Hematopoietic multipotent progenitor cell (in vitro differentiated cells): Measurements from ENCODE around the gene MRPS31. TPM values are rescaled to one million over a fixed set of nuclear protein-coding genes. Genes with fewer than 3 reads are reported as not detected.
A peak's percentile ranks its signal among the peaks of the same experiment; 100 is the strongest.

Source experiments
- DNase-seq, 3 donors: peaks; one replicate each; pipeline ENCODE4 v3.0.0-alpha.2; 2011 to 2015; ENCODE audit warnings: low read depth in 2 of 3, low spot score in 2 of 3
- total RNA-seq: library from RNA; depleted of rRNA; stranded (reverse); fragments of >200 nt; gene quantifications from one replicate; pipeline ENCODE4 v1.2.3, GENCODE V29; 2012

Gene MRPS31
- total RNA-seq: 8.9 TPM

DNA sequence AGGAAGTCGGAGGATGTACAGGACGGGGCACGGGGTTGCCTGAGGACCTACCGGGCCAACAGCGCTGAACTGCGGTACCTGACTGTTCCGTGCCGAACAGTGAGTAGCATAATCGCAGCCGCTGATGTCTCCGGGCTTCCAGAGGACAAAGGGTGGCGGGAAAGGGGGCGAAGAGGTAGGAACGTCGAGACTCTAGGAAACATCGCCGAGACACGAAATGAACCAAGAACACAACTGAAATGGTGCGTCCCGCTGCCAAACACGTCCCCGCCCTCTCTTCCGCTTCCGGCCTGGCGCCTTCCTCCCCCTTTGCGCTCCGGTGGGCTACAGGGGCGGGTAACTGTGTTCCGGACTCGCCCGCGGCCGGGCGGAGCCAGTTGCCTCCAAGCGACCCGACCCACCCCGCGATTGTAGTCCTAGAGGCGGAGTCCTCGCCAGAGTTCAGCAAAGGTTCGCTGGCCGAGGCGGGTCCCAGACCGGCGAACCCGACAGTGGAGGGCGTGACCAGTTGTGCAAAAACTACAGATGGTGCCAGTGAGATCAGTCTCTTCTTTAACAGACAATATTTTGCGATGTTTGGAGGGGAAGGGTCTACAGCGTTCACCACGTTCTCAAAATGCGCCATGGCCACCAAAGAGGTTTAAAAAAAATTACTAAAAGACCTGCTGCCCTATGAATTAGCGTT is at the start of gene MRPS31:
Gene MRPS31, minus strand, starts transcription at position 257 of the 685 bp plus-strand sequence. Its CDS starts 54 bp downstream, at position 203.
- DNase-seq: peak; percentile 87 to 97 (median 97)

- no peak for DNase-seq
Measured at GRCh38 chr13:40819797-40820315, 48.9 kb upstream of the MRPS31 start.

DNA sequence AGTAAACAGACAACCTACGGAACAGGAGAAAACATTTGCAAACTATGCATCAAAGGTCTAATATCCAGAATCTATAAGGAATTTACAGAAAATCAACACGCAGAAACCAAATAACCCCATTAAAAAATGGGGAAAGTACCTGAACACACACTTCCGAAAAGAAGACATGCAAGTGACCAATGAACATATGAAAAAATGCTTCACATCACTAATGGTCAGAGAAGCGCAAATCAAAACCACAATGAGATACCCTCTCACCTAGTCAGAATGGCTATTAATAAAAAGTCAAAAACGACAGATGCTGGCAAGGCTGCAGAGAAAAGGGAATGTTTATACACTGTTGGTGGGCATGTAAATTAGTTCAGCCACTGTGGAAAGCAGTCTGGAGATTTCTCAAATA is 47.9 kb upstream of the MRPS31 start:
- no peak for DNase-seq

DNA sequence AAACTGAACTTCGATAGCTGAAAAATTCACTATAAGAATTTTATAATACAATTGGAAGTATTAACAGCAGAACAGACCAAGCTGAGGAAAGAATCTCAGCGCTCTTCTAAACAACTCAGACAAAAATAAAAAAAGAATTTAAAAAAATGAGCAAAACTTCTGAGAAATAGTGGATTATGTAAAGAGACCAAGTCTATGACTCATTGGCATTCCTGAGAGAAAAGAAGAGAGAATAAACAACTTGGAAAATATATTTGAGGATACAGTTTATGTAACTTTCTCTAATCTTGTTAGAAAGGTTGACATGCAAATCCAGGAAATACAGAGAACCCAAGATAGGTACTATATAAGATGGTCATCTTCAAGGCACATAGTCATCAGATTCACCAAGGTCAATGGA is 43.8 kb upstream of the MRPS31 start:
- no peak for DNase-seq

DNA sequence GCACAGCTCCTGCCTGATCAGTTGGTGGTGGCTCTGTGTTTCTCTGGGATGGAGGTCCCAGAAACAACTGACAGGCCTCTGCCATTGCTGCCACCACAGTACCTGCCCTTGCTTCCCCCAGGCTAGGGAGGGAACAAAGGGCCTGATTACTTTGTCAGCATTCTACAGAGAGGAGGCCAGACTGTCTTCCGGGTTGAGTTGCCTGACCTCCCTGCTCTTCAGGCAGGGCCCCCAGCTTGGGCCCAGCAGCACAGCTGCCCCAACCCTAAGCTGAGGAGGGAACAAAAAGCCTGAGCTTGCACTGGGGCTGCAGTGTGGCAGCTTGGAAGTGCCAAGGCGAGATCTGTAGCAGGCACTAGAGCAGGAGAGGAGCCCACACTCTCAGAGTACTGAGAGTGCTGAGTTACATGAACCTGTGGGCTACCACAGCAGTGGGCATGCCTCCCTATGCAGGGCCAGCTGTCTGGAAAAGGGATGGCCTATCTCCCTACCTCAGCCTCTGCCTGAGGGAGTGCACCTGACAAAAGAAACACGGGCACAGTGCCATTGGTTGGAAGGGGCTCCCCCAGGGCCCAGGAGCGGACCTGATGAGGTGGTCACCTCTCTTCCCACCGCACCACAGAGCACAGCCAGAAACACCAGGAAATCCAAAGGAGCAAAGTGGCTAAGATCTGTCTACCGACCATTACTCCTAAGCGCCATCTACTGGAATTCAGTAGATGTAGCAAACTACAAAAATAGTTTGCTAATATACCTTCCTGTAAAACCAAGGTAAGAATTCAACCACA is 42.9 kb upstream of the MRPS31 start:
- no peak for DNase-seq

- DNase-seq: no peak
Measured at GRCh38 chr13:40812724-40813445, 41.9 kb upstream of the MRPS31 start.

- DNase-seq: no peak
Measured at GRCh38 chr13:40812102-40812501, 41.1 kb upstream of the MRPS31 start.

- no peak for DNase-seq
Measured at GRCh38 chr13:40809471-40809870, 38.5 kb upstream of the MRPS31 start.

GRCh38 chr13:40806241-40806640 is 35.3 kb upstream of the MRPS31 start:
- DNase-seq: no peak

DNA sequence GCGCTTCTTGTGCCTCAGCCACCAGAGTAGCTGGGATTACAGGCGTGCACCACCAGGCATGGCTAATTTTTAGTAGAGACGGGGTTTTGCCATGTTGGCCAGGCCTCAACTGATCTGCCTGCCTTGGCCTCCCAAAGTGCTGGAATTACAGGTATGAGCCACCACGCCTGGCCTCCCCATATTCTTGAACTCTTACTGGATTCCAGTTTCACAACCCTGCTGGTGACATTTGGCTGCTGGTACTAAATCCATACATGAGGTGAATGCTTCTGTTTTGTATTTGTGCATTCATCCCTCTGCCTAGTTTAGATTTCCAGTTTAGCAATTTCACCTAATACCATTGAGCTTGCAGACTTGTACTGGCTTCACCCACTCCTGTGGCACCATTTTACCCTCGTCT is 32.3 kb upstream of the MRPS31 start:
- no peak for DNase-seq

GRCh38 chr13:40801255-40802217 is 30.5 kb upstream of the MRPS31 start:
- DNase-seq: no peak

- DNase-seq: no peak
Measured at GRCh38 chr13:40800559-40800958, 29.6 kb upstream of the MRPS31 start.

GRCh38 chr13:40799508-40799907 is 28.5 kb upstream of the MRPS31 start:
- no peak for DNase-seq

DNA sequence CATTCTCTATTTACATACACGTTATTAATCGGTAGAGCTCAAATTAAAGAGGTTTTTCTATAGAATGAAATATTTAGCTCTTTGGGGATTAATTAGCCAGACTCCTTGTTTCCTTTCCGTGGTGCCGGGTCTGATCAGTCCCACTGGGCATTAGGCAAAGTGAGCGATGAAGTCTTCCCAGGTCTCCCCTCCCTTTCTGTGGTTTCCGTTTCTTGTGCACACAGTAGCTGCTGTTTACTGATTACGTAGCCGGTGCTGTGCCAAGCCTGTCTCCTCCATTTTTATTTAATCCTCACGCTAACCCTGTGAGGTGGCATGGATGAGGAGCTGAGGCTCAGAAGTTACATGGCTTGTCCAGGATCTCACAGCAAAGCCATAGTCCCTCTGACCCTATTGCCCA is 27.4 kb upstream of the MRPS31 start:
- peak in 2 of 3 donors; percentile 39 to 60 for DNase-seq

DNA sequence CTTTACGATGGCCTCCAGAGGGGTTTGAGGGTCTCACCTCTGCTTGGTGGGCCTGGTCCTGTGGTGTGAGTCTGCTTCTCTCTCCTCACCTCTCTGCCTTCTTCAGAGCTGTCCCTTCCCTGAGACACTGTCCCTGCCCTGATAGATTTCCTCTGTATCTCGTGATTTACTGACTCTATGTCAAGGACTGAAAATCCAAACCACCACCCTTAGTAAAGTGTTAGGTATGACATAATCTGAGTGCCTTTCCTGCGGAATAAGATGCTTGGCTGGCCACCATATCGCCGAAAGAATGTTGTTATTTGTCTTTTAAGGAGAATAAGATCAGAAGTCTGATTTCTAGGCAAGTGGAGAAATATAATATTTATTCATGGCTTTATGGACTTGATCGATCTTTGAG is 25.7 kb upstream of the MRPS31 start:
- no peak for DNase-seq

DNA sequence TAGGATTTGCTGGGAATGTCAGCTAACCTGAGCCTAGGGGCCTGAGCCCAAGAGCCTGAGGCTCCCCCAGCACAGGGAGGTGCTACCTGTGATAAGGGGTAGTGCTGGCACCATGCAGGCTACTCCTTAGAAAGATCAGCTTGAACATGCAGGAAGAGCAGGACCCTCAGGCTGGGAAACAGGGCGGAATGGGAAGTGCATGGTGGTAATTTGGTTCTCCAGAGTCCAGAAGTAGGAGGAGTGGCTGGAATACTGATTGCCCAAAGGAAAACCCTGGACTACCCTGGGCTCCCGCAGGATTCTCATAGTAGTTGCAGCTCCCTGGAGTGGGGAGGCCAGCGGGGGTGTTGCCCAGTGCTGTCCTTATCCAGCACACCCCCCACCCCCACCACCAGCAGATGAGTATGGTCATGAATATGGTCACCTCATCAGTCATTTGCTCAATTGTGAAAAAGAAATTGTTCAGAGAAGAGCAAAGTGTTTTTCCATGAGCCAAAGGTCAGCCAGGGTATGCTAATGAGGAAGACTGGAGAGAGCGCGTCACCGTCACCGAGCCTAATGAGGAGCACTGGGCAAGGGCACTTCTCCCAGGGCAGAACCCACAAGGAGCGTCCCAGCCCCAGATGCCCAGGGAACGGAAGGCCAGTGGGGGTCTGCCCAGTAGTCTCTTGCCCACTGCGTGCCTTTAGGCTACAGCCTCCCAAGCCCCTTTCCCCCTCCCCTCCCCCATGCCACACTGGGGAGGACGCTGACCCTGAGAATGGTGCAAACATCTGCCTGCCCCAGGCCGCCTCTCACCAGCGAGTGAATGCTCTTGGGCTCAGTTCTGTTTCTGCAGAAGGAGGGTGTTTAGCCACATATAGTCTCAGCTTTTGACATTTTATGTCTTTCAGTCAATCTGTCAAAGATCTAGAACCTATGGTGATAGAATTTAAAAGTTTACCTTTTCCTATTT is 23.7 kb upstream of the MRPS31 start:
- DNase-seq: no peak

- no peak for DNase-seq
Measured at GRCh38 chr13:40793339-40793738, 22.3 kb upstream of the MRPS31 start.

GRCh38 chr13:40792284-40793051 is 21.5 kb upstream of the MRPS31 start:
- no peak for DNase-seq
